ENCODE measurements around the gene MYL6.

- TF ChIP-seq GATA2 (IDR thresholded peaks at IDR 0.05; ENCODE audit: low read depth, low read length) (peak; percentile 21; the same call in 1 of the 2 replicates), GATA3 (IDR thresholded peaks at IDR 0.05; ENCODE audit: low read depth, low read length) (no peak)
Measured at GRCh38 chr12:56127888-56128669, 30.1 kb upstream of the MYL6 start, which contains the start of gene ESYT1.
